Endothelial cell of hepatic sinusoid (primary cell): ENCODE results near the gene SLC25A6.
"Not testable (repeated sequence)": the region's sequence is repeated elsewhere in the genome, so short reads cannot be mapped to it uniquely, and the experiment has no call there.

Source experiments
- in situ Hi-C: cut with HindIII; loops from 2 replicates; pipeline ENCODE4 v1.10.0; 2017; ENCODE audit warnings: low sequenced_read_pairs

Gene SLC25A6

DNA sequence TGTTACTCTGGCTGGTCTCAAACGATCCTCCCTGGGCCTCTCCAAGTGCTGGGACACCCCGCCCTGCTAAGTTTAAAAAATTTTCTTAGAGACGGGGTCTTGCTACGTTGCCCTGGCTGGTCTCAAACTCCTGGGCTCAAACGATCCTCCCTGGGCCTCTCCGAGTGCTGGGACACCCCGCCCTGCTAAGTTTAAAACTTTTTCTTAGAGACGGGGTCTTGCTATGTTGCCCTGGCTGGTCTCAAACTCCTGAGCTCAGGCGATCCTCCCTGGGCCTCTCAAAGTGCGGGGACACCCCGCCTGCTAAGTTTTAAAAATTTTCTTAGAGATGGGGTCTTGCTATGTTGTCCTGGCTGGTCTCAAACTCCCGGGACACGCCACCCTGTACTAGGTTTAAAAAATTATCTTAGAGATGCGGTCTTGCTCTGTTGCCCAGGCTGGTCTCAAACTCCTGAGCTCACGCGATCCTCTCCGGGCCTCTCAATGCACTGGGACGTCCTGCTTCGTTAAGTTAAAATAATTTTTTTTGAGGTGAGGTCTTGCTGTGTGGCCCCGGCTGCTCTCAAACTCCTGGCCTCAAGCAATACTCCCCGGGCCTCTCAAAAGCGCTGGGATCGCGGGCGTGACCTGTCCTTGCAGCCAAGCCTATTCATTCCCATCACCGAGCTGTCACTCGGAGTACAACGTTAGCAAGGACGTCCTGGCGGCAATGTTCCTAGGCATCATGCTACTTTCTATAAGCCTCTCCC, 1.1 kb downstream of the SLC25A6 start:
- in situ Hi-C loops = no loop called here

DNA sequence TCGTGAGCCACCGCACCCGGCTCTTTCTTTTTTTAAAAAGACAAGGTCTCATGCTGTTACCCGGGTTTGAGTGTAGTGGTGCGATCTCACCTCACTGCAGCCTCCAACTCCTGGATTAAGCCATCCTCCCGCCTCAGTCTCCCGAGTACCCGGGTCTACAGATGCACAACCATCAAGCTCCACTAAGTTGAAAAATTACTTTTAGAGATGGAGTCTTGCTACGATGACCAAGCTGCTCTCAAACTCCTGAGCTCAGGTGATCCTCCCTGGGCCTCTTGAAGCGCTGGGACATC, 2.0 kb downstream of the SLC25A6 start:
- in situ Hi-C loops = no loop called here

DNA sequence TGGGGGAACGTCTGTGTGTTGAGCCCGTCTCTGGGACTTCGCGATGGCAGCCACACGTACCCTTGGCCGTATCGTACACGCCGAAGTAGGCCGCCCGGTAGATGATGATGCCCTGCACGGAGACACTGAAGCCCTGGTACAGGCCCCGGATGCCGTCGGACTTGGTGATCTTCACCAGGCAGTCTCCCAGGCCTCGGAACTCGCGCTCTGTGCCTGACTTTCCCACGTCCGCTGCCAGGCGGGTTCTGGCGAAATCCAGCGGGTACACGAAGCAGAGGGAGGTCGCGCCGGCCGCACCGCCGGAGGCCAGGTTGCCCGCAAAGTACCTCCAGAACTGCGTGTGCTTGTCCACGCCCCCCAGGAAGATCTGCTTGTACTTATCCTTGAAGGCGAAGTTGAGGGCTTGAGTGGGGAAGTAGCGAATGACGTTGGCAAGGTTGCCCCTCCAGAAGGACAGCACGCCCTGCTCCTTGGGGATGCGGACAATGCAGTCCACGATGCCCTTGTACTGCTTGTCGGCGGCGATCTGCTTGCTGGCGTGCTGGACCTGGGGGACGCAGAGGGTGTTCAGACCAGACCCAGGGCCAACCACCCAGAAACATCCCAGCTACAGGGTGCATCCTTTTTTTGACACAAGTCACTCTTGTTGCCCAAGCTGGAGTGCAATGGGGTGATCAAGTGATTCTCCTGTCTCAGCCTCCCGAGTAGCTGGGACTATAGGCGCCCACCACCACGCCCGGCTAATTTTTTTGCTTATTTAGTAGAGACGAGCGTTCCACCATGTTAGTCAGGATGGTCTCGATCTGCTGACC, 2.5 kb downstream of the SLC25A6 start:
- in situ Hi-C loops = no loop called here

DNA sequence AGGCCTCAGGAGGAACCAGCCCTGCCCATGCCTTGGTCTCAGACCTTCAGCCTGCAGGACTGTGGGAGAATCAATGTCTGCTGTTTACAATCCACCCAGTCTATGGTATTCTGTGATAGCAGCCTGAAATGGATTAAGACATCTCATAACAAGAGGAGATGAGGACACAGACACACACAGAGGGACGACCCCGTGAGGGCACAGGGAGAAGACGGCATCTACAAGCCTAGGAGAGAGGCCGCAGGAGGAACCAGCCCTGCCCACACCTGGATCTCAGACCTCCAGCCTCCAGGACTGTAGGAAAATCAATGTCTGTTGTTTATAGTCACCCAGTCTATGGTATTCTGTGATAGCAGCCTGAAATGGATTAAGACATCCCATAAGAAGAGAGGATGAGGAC, 3.3 kb downstream of the SLC25A6 start:
- in situ Hi-C loops = no loop called here

DNA sequence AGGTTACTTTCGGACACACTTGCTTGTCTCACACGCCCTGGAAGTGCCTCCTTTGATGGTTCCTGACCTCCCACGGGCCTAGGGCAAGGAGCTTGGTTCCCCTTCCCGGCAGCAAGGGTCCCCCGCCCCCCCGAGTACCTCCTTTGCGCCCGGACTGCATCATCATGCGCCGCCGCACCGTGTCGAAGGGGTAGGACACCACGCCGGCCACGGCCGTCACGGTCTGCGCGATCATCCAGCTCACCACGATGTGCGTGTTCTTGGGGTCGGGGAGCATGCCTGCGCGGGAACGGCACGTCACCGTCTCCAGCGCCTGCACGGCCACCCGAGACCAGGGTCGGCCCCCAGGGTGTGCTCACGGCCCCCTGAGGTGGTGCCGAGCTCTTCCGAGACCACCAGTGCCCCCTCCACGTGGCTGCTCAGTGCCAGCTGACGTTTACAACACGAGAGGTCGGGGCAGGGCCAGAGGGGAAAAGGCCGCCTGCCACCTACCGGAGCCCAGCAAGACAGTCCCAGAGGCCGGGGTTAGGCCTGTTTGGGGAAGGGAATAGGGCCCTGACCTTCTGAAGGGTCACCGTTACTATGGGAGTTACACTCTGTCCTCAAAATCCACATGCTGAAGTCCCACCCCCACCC, 4.7 kb downstream of the SLC25A6 start:
- in situ Hi-C loops = no loop called here

DNA sequence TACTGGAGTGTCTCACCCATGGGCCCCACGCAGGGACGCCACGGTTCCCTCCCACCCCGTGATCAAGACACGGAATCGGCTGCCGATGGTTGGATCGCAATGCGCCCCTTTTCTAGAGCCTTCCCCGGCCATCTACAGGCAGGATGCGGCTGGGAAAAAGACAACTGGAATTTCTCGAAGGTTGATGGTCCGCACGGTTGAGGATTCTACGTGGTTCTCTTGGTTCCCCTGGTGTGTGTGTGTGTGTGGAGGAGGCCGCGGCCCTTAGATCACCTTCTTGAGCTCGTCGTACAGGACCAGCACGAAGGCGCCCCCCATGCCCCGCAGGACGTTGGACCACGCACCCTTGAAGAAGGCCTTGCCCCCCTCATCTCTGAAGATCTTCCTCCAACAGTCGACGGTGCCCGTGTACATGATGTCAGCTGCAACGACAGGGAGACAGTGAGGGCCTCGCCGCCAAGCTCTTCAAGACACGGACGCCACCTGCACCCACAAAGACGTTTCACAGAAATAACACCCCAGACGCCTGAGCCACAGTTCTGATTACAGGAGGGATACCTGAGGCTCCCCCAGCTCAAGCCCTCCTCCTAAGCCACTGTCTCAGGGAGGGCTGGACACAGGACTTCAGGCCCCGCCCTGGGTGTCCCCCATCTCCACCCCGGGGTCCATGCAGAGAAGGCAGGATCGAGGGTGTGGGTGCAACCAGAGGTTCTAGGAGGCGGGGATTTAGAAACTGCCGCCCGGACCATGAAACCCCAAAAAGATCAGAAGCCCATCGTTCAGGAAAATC, 5.4 kb downstream of the SLC25A6 start:
- in situ Hi-C loops = no loop called here

DNA sequence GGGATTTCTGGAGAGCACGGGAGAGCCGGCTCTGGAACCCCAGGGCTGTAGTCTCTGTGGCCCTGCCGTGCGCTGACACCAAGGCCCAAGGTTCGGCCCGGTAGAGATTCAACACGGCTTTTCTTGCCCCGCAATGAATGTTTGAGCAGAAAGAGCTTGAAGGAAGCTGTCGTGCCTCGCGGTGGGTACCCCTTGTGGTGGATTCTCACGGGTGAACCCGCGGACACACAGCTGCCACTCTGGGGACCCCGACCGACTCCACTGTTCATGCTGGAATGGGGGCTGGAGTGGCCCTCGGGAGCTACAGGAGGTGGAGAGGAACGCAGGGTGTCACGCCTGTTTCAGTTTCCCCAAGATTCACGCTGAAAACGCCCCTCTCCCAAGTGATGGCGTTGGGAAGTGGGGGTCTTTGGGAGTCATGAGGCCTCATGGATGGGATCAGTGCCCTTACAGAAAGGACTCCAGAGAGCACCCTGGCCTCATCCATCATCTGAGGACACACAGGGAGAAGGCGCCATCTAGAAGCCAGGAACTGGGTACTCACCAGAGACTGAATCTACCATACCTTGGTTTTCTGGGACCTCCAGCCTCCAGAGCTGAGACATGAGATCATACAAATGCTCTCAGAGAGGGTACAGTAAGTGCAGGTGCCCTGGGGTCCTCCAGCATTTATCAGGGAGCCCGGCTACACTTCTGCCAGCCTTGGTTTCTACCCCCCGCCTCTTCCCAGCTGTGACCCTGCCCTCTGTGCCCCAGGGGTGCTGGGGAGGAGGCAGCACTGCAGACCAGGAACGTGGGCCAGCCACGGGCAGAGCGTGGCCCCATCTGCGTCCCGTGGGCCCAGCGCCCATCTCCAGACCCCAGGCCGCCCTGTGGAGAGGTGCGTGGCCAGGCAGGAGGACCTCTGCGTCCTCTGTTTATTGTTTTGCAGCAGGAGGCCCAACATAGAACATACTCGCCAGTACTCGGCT, 6.4 kb downstream of the SLC25A6 start:
- in situ Hi-C loops = no loop called here

DNA sequence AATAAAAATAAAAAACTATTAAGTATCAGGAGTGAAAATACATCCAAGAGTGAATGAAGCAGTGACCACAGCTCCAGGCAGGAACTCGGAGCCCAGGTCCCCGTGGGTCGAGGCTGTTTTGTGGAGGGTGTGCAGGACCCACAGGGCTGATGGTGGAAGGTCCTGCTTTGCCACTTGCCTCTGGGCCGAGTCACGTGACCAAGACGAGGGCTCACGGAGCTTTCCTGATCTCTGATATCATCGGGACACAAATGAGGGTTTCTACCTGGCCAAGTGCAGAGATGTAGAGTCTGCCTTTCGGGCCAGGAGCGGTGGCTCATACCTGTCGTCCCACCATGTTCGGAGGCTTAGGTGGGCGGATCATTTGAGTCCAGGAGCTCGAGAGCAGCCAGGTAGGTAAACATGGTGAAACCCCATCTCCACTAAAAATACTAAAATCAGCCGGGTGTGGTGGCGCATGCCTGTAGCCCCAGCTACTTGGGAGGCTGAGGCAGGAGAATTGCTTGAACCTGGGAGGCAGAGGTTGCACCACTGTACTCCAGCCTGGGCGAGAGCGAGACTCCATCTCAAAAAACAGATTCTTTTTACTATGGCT, 7.2 kb downstream of the SLC25A6 start:
- in situ Hi-C loops = no loop called here

DNA sequence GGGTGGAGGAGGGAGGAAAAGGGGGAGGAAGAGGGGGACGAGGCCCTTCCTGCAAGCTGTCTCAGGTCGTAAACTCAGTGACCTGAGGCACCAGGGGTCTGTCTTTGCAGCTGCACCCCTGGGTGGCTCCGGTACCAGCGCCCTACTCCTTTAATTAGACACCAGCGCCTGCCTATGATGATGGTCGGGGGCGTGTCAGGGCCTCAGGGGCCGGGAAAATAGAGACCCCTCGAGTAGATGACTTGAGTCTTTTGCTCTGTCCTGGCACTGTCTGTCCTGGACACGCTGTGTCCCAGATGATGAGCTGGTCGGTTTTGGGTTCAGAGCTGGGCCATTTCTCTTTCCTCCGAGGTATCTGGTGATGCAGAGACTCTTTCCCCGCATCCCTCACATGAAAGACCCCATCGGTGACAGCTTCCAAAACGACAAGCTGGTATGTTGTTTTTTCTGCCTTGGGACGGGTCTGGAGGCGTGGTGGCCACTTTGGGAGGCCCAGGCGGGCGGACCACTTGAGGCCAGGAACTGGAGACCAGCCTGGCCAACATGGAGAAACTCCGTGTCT, 11.2 kb downstream of the SLC25A6 start:
- in situ Hi-C loops = no loop called here

DNA sequence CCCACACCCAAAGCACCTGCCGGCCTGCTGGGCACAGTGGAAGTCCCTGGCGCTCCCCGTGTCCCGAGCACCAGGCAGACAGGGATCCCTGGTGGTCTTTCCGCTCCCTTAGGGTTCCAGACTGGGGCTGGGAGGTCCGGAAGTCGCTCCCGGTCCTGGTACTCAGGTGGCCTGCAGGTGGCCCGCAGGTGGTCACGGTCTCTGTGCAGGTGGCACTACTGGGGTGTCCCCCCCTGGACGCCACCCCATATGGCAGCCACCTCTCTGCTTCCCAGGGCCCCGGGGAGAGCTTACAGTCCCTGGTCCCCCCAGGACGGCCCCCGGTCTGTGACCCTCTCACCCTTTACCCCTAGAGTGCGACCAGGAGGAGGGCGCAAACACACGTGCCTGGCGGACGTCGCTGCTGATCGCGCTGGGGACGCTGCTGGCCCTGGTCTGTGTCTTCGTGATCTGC, 13.6 kb downstream of the SLC25A6 start:
- in situ Hi-C loops = no loop called here

DNA sequence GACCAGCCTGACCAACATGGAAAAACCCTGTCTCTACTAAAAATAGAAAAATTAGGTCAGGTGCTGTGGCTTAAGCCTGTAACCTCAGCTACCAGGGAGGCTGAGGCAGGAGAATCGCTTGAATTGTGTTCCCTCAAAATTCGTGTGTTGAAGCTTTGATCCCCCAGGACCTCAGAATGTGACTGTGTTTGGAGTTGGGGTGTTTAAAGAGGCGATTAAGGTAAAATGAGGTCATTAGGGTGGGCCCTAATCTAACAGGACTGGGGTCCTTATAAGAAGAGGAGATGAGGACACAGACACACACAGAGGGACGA, 23.6 kb downstream of the SLC25A6 start:
- in situ Hi-C loops = no loop called here

DNA sequence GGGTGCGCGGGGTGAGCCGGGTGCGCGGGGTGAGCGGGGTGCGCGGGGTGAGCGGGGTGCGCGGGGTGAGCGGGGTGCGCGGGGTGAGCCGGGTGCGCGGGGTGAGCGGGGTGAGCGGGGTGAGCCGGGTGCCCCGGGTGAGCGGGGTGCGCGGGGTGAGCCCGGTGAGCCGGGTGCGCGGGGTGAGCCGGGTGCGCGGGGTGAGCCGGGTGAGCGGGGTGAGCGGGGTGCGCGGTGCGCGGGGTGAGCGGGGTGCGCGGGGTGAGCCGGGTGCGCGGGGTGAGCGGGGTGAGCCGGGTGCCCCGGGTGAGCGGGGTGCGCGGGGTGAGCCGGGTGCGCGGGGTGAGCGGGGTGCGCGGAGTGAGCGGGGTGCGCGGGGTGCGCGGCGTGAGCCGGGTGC, 25.6 kb downstream of the SLC25A6 start:
- in situ Hi-C loops = not testable (repeated sequence)

DNA sequence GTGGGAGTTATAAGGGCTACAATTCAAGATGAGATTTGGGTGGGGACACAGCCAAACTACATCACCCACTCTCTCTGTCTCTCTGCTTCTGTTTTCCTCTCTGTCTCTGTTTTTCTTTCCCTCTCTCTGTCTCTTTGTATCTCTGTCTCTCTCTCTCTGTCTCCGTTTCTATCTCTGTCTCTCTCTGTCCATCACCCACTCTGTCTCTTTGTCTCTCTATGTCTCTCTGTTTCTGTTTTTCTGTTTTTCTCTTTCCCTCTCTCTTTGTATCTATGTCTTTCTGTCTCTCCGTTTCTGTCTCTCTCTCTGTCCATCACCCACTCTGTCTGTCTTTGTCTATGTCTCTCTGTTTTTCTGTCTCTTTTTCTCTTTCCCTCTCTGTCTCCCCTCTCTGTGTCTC, 30.0 kb downstream of the SLC25A6 start:
- in situ Hi-C loops = no loop called here

DNA sequence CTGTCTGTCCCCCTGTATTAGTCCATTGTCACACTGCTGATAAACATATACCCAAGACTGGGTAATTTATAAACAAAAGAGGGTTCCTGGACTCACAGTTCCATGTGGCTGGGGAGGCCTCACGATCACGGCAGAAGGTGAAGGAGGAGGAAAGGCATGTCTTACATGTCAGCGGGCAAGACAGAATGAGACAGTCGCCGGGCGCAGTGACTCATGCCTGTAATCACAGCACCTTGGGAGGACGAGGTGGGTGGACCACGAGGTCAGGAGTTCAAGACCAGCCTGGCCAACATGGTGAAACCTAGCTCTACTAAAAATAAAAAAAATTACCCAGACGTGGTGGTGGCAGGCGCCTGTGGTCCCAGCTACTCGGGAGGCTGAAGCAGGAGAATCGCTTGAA, 30.6 kb downstream of the SLC25A6 start:
- in situ Hi-C loops = no loop called here

DNA sequence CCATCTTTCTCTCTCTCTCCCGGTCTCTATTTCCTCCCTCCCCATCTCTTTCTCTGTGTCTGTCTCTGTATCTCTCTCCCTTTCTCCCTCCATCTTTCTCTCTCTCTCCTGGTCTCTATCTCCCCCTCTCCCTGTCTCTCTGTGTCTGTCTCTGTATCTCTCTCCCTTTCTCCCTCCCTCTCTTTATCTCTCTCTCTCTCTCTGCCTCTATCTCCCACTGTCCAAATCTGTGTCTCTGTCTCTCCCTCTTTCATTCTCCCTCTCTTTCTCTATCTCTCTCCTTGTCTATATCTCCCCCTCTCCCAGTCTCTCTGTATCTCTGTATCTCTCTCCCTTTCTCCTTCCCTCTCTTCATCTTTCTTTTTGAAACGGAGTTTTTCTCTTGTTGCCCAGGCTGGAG, 31.7 kb downstream of the SLC25A6 start:
- in situ Hi-C loops = no loop called here

DNA sequence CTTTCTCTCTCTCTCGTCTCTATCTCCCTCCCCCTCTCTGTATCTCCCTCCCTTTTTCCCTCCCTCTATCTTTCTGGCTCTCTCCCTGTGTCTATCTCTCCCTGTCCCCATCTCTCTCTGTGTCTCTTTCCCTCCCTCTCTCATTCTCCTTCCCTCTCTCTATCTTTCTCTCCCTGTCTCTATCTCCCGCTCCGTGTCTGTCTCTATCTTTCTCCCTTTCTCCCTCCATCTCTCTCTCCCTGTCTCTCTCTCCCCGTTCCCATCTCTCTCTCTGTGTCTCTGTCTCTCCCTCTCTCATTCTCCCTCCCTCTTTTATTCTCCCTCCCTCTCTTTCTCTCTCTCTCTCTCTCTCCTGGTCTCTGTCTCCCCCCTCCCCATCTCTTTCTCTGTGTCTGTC, 32.4 kb downstream of the SLC25A6 start:
- in situ Hi-C loops = no loop called here

DNA sequence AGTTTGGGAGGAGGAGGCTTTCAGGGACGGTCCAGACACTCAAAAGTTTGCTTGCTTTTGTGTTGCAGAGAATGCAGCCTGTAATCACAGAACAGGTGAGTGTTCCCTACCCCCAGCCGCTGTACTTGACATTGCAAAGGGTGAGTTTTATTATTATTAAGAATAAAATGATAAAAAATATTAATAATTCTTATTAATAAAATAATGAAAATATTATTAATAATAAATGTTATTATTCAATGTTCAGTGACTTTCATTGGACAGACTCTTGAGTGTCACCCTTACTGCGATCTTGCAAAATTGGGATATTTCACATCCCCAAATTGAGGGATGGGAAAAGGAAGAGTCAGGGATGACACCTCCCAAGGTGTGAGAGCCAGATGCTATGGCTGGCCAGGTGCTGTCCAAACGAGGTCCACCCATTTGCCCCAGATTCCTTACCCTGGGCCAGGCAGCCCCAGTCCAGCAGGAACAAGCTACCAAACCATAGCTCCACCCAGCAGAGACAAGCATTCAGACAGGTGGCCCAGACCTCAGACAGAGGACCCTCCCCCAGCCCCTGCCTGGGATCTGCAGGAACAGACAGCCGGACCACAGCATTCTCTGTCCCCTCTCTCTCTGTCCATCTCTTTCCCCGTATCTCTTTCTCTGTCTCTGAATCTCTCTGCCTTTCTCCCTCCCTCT, 33.0 kb downstream of the SLC25A6 start:
- in situ Hi-C loops = no loop called here

DNA sequence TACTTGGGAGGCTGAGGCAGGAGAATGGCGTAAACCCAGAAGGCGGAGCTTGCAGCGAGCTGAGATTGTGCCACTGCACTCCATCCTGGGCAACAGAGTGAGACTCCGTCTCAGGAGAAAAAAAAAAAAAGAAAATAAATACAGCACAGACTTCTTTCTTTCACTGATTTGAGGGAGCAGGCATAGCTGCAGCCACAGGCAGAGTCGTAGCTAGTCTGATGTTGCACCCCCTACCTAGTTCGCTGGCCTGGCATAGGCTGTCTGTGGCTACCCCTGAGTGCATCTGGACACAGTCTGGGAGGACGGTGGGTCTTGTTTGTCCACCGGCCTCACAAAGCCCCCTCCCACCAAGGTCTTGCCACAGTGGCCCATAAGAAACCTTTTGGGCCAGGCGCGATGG, 33.9 kb downstream of the SLC25A6 start:
- in situ Hi-C loops = no loop called here
